GM18502 (cell line): ENCODE data around the gene ANKHD1.

Experiments
- ATAC-seq: cut with Tn5 transposase; IDR thresholded peaks from one replicate; pipeline ENCODE4 v1.9.1; 2021; ENCODE audit warnings: mild to moderate bottlenecking; ENCODE audit not compliant: unreplicated experiment, poor library complexity

The ANKHD1 gene

DNA sequence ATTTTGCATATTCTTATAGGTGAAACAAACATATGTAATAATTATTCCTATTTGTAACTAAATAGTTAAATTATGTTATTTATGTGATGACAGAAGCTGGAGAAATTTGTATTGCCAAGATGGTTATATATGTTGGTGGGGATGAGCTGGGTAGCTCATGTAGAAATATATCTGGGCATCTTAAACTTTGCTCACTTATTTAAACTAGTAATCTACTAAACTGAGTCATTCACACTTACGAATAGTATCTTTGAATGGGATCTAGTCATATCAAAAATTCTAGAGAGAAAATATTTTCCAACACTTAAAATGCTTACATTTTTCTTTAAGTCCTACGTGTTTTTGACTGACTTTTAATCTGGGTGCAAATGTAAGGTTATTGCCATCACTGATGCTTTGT lies 101.2 kb downstream of the ANKHD1 start:
- no peak for ATAC-seq

DNA sequence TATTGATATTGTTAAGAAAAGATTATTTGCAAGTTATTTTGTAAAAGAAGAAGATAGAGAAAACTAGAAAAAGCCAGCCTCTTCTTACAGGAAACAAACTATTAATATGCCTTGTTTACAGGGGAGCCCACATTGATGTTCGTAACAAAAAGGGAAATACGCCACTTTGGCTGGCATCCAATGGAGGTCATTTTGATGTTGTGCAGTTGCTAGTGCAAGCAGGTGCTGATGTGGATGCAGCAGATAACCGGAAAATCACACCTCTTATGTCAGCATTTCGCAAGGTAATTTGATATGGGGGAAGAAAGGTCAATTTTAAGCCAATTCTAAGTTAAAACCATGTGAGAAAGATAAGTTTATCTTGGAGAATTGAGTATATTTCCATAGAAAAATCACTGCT lies 108.3 kb downstream of the ANKHD1 start:
- ATAC-seq, result no peak

DNA sequence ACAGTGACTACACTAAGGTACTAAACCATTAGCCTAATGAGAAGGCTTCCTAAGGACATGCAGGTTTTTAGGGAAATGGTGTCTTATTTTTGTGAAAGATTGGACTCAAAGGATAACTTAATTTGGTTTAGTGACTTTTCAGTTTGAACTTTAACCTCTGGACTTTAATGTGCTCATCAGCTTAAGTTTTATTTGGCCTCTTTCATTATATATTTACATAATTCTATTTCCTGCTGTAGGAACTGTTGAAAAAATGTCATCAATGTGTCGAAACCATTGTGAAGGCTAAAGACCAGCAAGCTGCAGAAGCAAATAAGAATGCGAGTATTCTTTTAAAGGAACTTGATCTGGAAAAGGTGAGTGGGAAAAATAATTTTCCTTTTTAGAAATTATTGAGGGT lies 111.5 kb downstream of the ANKHD1 start:
- no peak for ATAC-seq

GRCh38 chr5:140524003-140524402 lies 122.4 kb downstream of the ANKHD1 start:
- no peak for ATAC-seq

DNA sequence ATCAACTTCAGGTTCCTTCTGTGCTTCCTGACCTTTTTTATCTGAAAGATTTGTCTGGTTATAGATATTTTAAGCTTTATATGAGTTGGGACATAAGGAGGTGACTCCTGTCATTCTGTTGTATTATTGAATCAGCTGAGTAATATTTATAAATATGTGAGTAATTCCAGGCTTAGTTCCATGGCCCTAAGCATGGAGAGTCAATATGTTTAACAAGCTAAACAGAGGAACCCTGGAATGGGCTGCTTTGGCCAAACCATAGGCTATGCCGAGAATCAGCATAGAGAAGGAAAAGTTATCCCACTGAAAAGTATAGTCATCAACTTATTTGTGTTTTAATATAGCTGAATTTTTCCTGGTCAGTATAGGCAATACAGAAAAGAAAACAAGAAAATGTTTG lies 138.6 kb downstream of the ANKHD1 start:
- no peak for ATAC-seq

DNA sequence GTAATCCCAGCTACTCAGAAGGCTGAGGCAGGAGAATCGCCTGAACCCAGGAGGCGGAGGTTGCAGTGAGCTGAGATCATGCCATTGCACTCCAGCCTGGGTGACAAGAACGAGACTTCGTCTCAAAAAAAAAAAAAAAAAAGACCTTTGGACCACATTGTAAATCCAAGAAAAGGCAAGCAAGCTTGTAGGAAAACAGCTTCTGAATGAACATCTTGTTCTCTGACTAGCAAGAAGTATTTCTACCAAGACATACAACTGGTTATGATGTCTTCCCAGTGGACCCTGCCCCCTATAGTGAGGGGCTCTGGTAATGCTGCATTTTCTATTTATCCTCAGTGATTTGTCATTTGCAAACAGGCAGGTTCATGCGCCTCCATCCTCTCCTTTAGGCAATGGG lies 141.3 kb downstream of the ANKHD1 start:
- ATAC-seq, result no peak

- no peak for ATAC-seq
Measured at GRCh38 chr5:140544986-140545385, 143.4 kb downstream of the ANKHD1 start.

GRCh38 chr5:140545606-140546005 lies 144.0 kb downstream of the ANKHD1 start:
- ATAC-seq, result no peak

DNA sequence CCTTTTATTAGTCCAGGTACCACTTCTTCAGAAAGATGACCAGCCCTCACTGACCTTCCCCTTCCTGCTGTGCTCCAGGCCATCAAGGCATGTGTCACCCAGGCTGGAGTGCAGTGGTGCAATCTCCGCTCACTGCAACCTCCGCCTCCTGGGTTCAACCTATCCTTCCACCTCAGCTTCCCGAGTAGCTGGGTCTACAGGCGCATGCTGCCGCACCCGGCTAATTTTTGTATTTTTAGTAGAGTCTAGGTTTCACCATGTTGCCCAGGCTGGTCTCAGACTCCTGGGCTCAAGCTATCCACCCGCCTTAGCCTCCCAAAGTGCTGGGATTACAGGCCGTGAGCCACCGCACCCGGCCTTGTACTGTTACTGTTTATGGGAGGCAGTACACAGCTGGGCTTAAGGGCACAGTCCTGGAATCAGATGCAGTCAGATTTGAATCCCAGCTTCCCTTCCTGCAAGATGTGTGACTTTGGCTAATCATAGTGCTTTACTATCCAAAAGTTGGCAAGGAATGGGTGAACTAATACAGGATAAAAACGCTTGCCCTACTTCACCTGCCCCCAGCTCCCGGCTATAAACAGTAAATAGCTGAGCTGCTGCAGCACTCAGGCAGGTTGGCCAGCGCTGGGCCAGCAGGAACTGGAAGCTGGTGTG lies 145.3 kb downstream of the ANKHD1 start:
- no peak for ATAC-seq

DNA sequence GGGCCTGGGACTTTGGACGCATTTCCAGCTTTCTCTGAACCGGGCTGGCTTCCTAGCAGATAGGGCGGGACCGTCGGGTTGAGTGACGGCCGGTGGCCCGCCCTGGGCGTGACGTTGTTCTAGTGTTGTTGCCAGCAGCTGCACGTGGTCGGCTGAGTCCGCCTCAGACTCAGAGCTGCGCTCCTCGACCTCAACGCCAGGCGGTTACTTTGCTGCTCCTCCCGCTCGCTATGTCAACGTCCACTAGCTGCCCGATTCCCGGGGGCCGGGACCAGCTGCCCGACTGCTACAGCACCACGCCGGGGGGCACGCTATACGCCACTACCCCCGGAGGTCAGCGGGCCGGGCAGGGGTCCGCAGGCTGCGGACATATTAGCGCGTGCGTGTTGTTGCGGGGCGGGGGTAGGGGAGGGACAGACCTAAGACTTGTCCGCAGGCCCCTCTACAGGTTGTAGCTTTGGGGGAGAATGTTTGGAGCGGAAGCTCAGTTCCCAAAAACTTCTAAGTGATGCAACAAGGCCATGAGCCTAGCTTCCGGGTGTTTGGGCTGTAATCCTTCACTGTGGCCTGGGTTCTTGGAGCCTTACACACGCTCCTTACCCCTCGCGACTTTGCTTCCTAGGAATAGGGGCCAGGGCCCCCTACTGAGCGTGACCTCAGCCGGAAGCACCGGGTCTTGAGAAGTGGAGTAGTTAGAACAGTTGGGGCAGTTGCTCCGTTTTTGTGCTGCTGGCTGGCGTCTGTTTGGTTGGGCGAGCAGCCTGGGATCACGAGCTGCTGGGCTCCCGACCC lies 146.1 kb downstream of the ANKHD1 start, which contains the start of gene EIF4EBP3:
EIF4EBP3 (plus strand) TSS at position 155 of the 792 bp plus-strand sequence; CDS start at position 231, 76 bp downstream.
- ATAC-seq, result peak; percentile 98

DNA sequence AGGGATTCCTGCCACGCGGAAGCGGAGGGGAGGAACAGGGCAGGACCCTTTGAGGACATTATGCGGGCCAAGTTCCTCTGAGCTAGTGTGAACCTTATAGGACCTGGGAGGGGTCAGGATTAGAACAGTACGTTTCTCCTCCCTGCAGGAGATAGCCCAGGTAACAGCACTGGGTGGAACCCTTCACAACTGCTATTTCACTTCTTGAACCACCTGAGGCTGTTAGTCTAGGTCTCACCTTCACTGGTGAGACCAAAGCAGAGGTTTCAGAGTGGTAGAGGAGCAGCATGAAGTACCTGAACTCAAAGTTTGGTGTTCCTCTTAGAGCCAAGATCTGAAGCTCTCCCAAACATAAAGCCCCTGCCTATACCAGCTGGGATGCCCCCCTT lies 146.7 kb downstream of the ANKHD1 start:
- no peak for ATAC-seq

DNA sequence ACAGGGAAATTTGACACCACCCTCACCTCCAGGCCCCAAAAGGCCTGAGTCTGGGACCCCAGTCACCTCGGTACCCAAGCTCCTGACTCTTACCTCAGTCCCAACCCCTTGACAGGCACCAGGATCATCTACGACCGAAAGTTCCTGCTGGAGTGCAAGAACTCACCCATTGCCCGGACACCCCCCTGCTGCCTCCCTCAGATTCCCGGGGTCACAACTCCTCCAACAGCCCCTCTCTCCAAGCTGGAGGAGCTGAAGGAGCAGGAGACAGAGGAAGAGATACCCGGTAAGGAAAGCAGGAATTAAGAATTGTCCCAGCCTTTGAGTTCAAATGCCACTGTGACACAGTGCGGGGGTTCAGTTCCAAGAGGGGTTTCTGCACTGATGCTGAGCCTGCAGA lies 147.2 kb downstream of the ANKHD1 start:
- ATAC-seq, result no peak

DNA sequence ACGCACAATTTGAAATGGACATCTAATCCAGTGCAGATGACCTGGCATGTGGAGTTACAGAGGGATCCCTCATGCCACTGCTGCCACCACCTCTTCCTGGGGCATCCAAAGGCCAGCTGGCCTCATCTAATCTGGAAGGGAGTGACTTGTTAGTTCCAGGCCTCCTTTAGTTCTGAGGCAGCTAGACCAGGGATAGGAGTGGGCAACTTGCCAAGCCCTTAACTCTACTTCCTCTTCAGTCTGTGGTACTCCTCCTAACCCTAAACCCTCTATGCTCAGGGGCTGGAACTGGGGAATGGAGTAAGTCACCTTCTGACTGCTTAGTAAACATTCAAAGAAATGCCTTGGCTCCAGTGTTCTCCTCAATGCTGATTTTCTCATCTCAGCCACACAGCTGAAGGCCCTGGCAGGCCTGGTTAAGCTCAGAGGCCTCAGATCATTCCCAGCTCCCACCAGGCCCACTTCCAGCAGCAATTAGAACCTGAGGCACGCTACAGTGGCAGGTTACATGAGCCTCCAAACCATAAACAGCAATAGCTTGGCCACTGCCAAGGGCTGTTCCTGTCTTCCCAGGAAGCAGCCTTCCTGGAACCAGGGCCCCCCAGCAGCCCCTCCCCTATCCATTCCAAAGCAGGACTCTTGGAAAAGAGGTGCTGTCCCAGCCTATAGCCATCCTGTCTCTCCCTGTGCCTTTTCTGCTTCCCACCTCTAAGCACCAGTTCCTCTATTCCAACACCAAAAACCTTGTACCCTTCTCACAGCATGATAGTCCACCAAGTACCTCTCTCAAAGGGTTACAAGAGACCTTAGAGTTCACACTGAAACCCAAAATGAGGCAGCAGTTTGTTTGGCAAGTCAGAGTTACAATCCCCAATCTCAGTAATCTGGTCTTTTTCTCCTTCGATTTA lies 147.9 kb downstream of the ANKHD1 start:
- no peak for ATAC-seq

DNA sequence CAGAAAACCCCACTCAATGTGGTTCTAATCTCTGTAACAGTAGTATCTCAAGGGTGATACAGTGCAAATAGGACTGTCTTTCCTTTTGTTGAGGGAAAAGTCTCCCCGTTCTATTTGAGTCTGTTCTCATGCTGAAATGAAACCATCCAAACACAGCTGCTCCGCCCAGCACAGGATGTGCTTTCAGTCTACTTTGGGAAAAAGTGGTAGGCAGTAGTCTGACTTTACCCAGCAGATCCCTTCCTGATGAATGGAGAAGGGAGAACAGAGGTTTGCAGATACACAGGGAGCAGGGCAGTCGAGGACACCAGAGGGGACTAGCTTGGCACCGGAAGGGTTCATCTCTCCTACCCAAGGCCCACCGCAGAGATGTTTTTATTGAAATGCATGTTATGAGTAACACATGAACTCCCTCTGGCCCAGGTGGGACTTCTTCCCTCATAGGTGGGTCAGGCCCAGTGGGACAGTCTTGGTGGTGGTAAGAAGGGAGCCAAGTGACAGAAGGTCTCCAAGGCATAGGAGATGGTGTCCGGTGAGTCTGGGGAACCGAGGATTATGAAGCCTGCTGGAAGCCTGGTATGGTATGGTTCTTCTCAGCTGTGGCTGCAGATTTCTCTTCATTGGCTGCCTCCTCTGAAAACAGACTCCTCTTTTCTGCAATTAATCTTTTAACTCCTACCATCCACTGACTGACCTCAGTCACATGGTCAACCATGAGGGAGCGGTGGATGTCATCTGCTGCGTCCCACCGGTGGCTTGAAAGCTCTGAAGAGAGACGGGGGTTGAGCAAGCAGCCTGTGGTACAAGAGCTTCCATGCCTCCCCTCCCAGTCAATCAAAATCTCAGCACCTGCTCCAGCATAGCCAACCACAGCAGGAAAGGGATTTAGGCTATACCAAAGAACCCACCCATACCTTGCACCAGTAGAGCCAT lies 148.8 kb downstream of the ANKHD1 start:
- ATAC-seq, result no peak

DNA sequence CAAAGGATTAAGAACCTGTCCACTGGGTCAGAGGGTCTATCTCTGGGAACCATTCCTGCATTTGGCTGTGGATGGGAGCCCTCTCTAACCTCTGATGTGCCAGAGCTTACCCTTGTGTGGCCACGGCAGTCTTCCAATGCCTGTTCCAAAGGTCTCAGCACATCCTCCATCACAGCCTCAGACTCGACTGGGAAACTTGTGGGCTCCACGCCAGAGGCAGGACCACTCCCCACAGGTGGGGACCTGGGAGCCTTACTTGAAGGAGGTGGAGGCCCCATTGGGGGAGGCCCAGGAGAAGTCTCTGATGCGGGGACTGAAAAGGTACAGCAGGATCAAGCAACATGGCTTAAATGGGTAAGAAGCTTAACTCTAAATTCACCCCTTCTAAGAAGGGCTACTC lies 150.2 kb downstream of the ANKHD1 start:
- no peak for ATAC-seq

DNA sequence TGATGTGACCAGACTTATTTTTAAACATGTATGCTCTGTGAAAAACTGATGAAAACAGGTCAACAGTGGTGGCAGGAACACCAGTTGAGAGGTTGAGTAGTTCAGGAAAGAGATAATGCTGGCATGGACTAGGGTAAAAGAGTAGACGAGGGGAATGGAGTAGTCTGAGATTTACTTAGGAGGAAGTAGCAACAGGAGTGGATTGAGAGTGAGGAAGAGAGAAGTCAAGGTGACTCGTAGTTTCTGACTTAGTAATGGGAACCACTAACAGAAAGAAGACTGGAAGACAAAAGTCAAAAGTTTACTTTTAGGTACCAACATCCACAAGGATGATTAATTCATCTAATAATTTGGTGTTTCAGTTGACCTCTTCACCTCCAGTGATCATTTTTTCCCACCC lies 152.0 kb downstream of the ANKHD1 start:
- ATAC-seq, result no peak

DNA sequence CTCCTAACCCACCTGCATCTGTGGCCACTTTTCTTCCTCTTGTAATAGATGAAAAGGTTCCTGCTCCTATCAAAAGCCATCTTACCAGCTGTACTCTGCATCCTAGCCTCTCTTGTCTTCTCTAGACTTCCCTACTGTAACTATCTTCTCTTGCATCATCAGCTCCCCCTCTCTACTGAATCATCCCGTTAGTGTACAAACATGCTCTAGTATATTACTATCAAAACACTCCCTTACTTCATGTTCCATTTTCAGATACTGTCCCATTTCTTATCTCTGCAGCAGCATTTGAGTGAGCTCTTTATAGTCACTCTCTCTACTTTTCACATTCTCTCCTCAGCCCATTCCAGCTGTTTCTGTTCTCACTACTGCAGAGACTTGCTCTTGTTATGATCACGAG lies 152.8 kb downstream of the ANKHD1 start:
- no peak for ATAC-seq

DNA sequence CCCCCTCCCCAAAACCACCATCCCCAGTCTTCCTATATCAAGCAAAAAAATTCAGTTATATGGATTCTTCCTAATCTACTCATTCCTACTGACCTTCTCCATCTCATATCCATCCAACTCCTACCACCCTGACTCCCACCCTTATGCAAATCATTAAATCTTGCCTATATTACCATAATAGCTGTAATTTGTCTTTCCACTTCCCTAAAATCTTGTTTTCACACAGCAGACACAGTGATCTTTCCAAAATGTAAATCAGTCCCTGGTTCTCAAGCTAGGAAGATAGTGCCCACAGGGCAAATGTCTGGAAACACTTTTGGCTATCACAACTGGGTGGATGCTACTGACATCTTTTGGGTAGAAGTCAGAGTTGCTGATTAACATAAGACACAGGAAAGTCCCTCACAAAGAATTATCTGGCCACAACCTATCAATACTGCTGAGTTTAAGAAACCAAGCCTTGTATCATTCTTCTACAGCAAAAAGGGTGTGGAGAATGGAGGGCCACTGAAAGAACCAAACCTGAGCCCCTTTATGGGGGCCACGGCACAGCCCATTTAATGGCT lies 154.2 kb downstream of the ANKHD1 start:
- ATAC-seq, result no peak

DNA sequence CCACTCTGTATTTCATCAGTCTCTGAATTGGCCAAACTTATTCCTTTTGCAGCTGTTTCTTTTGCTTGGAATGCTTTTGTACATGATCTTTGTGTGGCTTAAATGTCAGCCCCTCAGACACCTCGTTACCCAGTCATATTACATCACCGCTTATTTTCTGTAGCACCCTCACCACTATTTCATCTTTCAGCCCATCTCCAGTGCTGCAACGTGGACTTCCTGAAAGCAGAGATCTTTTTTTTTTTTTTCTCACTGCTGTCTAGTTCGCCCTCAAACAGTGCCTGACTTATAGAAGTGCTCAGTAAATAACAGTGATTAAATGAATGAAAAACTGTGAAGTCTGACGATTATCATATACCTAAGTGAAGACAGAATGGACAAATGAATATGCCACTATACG lies 154.8 kb downstream of the ANKHD1 start:
- ATAC-seq, result no peak
